Stimulated activated CD4-positive, alpha-beta T cell treated with anti-CD3 and anti-CD28 coated beads, Interleukin-12 subunit alpha, Interleukin-12 subunit beta, amount 100 ng/mL, for 24 hours (primary cell): Measurements from ENCODE around the gene ZNF544.
"Not testable (repeated sequence)": the region's sequence is repeated elsewhere in the genome, so short reads cannot be mapped to it uniquely, and the experiment has no call there.

ENCODE experiments used
- DNase-seq, 2 experiments: peaks; one replicate each; pipeline ENCODE4 v3.0.0-alpha.2; 2020; ENCODE audit warnings: low read depth in 2 of 2

ZNF544 gene

GRCh38 chr19:58305065-58305931 is 76.6 kb downstream of the ZNF544 start, which contains the start of gene ERVK3-1:
Gene ERVK3-1, plus strand, starts transcription at chr19:58305377. Its CDS starts 6,792 bp downstream, at chr19:58312169.
- peak; percentile 89 to 90 for DNase-seq

- no peak for DNase-seq
Measured at GRCh38 chr19:58305932-58306323, 77.2 kb downstream of the ZNF544 start.

GRCh38 chr19:58307736-58308135 is 79.0 kb downstream of the ZNF544 start:
- no peak for DNase-seq

- DNase-seq = not testable (repeated sequence)
Measured at GRCh38 chr19:58310685-58311084, 82.0 kb downstream of the ZNF544 start.

- no peak for DNase-seq
Measured at GRCh38 chr19:58311345-58311865, 82.7 kb downstream of the ZNF544 start.
